GM18520 (cell line): ENCODE results near the gene MLLT1.
"Not testable (repeated sequence)": the region's sequence is repeated elsewhere in the genome, so short reads cannot be mapped to it uniquely, and the experiment has no call there.

Experiments
- ATAC-seq: cut with Tn5 transposase; IDR thresholded peaks from one replicate; pipeline ENCODE4 v1.9.1; 2021; ENCODE audit not compliant: unreplicated experiment

Gene MLLT1, protein sequence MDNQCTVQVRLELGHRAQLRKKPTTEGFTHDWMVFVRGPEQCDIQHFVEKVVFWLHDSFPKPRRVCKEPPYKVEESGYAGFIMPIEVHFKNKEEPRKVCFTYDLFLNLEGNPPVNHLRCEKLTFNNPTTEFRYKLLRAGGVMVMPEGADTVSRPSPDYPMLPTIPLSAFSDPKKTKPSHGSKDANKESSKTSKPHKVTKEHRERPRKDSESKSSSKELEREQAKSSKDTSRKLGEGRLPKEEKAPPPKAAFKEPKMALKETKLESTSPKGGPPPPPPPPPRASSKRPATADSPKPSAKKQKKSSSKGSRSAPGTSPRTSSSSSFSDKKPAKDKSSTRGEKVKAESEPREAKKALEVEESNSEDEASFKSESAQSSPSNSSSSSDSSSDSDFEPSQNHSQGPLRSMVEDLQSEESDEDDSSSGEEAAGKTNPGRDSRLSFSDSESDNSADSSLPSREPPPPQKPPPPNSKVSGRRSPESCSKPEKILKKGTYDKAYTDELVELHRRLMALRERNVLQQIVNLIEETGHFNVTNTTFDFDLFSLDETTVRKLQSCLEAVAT

DNA sequence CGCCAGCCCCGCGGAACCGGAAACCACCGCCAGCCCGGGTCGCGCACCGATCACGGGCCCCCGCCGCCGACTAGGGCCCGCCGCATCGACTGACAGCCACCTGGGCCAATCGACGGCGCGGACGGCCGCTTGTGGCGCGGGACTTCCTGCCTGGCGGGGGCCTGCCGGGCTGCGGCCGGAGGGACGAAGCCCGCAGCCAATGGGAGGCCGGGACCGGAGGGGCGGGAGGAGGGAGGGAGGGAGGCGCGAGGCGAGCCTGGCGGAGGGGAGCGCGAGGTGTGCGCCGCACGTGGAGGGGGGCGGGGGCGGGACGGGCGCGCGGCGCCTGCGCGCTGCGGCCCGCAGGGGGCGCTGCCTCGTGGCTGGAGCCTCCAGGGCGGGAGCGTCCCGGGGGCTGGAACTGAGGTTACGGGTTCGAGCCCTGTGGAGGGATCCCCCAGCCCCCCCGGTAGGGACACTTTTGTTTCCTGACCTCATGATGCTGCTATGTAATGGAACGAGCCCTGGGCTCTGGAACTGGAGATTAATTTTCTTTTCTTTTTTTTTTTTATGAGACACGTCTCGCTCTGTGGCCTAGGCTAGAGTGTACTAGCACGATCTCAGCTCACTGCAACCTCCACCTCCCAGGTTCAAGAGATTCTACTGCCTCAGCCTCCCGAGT, at the start of gene MLLT1:
TSS of gene MLLT1 (minus strand) at position 45 of the 661 bp plus-strand sequence. CDS start 191 bp downstream, outside the sequence.
- peak; percentile 86 for ATAC-seq

DNA sequence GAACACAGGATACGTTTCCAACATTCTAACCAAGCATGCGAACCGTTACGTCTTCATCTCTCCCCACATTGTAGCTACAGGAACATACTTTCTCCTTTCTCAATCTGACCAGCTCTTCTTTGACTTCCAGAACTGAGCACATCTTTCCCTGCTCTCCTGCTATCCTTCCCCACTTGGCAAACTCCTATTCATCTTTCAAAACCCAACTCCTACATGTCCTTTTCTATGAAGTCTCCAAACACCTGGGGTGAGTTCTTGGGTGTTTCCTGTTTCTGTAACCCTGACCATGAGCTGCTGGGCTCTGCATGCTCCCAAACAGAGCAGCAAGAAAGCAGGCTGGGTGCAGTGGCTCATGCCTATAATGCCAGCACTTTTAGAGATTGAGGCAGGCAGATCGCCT, 47.0 kb upstream of the MLLT1 start:
- no peak for ATAC-seq

DNA sequence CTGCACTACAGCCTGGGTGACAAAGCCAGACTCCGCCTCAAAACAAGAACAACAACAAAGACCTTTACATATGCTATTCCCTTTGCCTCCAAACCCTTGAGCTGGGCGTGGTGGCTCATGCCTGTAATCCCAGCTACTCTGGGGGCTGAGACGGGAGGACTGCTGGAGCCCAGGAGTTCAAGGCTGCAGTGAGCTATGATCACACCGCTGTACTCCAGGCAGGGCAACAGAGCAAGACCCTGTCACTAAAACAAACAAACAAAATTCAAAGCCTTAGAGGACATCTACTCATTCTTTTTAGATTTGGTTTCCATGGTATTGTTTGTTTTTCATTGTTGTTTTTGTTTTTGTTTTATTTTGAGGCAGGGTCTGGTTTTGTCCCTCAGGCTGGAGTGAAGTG, 45.8 kb upstream of the MLLT1 start:
- no peak for ATAC-seq

DNA sequence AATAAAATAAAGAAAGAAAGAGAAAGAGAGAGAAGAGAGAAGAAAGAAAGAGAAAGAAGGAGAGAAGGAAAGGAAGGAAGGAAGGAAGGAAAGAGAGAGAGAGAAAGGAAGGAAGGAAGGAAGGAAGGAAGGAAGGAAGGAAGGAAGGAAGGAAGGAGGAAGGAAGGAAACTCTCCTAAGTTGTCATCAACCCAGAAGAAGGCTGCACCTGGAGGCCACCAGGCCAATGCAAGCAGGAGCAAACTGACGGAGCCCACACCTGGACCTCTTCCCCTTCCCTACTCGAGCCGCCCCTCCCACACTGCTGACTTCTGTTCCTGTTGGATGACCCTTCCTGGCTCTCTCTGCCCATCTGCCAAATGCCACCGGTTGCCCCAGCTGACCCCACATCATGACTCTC, 45.0 kb upstream of the MLLT1 start:
- ATAC-seq: no peak

DNA sequence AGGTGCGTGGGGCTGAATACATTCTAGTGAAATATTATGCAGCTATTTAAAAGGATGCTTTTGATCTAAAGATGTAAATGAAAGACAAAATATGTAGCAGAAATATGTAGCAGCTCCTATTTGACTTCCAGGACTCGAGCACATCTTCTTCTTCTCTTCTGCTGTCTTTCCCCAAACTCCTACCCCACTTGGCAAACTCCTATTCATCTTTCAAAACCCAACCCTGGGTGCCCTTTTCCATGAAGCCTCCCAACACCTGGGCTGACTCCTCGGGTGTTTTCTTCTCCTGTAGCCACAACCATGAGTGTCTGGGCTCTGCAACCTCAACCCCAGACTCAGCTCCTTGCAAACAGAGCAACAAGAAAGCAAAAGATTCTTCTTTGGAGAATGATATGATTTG, 42.5 kb upstream of the MLLT1 start:
- ATAC-seq: no peak

DNA sequence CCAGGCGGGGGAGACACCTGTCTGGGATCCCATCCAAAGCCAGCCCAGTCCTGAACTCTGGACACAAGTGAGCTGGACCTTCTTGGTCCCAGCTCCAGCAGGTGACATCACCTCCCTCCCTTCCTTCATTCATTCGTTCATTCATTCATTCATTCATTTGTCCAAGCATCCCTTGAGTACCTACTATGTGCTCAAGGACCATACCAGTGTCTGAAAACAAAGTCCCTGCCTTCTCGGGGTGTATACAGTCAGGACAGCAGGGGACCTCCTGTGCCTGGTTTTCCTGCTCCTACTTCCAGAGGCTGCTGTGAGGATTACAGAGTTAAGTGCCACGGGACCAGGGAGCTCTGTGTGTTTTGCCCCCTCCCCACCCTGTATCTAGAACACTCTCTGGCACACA, 39.6 kb upstream of the MLLT1 start:
- no peak for ATAC-seq

DNA sequence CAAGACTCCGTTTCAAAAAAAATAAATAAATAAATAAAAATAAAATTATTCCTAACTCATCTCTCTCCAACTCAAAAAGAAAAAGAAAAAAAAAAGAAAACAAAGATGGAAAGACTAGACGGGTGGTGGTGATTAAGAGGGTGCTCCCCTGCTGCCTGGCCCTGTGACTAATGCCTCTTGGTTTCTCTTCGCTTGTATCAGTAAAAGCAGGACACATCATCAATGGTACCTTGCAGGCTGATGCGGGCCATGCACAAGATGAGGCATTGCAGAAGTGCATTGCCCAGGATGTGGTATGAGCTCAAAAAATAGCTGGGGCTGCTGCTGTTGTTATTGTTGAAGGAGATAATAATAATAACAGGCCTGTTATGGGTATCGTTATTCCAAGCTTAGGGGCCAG, 39.0 kb upstream of the MLLT1 start:
- no peak for ATAC-seq

DNA sequence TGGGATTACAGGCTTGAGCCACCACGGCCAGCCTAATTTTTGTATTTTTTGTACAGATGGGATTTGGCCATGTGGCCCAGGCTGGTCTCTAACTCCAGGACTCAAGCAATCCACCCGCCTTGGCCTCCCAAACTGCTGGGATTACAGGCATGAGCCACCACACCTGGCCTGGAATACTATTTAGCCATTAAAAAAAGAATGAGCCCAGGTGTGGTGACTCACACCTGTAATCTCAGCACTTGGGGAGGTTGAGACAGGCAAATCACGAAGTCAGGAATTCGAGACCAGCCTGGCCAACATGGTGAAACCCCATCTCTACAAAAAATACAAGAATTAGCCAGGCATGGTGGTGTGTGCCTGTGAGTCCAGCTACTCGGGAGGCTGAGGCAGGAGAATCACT, 35.9 kb upstream of the MLLT1 start:
- ATAC-seq: not testable (repeated sequence)

DNA sequence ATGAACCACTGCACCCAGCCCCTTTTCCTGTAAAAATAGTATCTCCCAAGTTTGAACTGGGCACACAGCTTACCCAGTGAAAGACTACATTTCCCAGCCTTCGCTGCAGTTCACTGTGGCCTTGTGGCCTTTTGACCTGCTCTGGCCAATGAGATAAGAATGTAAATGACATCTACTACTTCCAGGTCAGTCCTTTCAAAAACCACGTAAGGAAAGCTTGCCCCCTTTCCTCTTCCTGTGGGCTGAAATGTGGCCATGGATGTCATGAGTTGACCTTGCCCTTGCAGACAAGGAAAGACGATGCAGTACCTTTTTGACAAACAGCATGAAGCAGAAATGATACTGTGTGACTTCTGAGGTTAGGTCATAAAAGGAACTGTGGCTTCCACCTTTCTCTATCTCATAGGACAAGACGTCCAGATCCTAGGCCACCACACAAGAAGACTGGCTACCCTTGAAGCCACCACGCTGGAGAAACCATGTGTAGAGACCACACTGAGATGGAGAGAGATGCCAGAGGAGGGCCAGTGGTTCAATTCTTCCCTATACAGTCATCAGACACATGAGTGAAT, 33.7 kb upstream of the MLLT1 start:
- ATAC-seq: no peak

DNA sequence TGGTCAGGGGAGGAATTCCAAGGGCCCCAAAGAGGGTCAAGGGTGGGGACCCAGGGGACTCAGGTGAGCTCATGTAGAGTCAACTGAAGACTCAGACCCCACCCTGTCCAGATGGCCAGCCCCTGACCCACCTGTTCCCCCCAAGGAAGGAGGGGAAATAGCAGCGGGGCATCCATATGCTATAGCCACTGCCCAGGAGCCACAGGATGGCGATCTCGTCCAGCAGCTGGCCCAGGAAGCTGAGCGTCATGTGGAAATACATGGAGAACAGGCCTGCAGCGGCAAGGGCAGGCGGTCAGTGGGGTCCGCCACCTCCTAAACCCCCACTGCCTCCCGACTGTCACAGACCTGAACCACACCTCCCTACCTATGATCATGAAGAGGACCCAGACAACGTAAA, 32.2 kb upstream of the MLLT1 start:
- no peak for ATAC-seq

DNA sequence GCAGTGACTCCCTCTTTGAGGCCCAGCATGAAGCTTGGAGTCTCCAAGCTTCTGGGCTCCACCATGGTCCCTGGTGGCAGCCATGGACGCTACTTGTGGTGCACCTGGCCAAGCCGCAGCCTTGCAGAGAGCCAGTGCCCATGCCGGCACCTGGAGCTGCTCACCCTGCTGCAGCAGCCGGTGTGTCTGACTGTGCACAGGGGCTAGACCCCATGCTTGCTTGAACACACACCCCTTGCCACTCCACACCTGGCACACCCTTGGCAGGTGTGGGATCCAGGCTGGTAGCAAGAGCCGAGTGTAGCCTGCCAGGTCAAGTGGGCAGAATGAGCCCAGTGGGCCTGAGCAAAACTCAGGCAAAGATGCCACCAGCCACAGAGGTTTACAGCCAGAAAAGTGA, 18.6 kb upstream of the MLLT1 start:
- ATAC-seq: no peak

DNA sequence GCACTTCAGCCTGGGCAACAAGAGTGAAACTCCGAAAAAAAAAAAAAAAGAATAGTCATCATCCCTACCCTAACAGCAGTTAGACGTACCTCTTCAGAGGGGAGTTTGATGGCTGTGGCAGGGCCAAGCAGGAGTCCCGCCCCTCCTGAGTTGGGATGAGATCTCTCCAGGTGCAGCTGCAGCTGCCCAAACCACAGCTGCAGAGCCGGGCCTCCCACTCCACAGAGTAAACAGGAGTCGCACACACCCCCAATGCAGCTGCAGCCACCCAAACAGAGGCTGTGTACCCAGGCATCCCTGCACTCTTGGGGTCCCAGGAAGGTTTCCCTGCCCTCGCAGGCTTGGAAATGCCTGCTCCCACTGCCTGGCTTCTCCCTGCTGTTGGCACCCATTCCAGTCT, 17.4 kb upstream of the MLLT1 start:
- ATAC-seq: no peak

DNA sequence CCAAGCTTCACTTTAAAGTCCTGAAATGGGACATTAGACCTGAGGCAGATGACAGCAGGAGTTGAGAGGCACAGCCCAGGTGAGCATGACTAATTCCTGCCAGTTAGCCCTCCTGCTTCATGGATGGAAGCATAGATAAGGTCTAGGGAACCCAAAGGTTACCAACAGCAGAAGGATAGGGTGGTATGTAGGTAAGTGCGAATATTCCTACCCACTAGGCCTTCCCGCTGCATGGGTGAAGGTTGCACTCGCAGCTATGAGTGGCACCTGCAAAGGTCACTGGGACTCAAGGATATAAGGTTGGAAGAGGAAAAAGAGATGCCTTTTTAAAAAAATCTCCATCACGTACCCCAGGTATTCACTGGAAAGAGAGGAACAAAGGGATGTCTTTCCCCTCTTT, 12.2 kb upstream of the MLLT1 start:
- ATAC-seq: no peak

DNA sequence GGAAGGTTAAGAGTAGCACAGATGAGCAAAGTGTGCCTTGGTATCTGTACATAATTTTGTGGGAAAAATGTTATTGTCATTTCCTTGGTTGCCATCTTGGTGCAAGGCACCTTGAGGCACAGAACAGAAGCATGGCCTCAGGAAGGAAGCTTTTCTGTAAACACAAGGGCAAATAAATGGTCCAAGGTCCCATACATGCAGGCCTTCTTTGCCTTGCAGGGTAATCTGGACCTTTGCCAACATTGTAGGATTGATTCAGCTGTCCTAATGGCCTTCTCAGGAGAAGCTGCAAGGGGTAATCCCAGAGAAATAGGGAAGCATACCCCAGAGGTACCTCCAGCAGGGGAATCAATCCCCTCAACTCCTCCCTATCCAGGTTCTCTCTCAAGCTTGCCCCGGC, 9.0 kb upstream of the MLLT1 start:
- no peak for ATAC-seq

DNA sequence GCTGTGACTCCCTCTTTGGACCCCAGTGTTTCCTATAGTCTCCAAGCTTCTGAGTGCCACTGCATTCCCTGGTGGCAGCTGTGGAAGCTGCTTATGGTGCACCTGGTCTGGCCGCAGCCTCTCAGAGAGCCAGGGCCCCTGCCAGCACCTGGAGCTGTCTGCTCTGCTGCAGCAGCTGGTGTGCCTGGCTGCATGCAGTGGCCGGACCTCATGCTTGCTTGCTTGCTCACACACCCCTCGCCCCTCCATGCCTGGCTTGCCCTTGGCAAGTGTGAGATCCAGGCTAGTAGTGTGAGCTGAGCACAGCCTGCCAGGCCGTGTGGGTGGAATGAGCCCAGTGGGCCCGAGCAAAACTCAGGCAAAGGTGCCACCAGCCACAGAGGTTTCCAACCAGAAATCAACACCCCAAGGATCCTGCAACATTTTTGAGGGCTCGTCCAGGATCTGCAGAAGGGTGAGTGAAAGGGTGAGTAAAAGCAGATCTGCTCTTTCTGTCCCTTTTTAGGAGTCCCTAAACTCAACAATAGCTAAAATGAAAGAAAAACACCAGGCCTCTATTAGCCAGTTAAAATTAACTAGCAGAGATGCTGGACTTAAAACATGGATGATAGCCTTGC, 7.6 kb upstream of the MLLT1 start:
- no peak for ATAC-seq

DNA sequence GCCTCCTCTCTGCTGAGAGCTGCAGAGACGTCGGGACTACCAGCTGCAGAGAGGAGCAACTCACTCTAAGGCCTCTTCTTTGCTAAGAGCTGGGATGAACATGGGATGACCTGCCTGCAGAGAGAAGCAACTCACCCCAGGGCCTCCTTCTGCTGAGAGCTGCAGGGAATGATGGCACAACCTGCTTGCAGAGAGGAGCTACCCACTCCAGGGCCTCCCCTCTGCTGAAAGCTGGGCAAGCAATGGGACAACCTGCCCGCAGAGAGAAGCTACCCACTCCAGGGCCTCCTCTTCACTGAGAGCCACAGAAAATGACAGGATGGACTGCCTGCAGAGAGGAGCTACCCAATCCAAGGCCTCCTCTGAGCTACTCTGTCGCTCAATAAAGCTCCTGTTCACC, 6.9 kb upstream of the MLLT1 start:
- ATAC-seq: no peak

DNA sequence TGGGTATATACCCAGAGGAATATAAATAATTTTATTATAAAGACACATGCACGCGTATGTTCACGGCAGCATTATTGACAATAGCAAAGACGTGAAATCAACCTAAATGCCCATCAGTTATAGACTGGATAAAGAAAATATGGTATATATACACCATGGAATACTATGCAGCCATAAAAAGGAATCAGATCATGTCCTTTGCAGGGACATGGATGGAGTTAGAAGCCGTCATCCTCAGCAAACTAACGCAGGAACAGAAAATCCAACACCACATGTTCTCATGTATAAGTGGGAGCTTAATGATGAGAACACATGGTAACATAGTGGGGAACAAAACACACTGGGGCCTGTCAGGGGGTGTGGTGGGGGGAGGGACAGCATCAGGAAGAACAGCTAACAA, 2.6 kb upstream of the MLLT1 start:
- not testable (repeated sequence) for ATAC-seq

DNA sequence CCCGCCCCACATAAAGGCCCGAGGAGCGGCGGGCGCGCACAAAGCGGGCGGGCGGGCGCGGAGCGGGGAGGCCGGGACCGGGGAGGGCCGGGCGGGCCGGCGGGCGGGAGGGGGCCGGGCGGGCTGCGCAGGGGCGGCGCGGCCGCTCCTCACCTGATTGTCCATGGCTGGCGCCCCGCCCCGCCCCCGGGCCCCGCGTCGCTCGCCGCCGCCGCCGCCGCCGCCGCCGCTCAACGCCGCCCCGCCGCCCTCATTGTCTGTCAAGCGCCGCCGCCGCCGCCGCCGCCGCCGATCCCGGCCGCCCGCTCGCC, 200 bp downstream of the MLLT1 start:
- no peak for ATAC-seq

DNA sequence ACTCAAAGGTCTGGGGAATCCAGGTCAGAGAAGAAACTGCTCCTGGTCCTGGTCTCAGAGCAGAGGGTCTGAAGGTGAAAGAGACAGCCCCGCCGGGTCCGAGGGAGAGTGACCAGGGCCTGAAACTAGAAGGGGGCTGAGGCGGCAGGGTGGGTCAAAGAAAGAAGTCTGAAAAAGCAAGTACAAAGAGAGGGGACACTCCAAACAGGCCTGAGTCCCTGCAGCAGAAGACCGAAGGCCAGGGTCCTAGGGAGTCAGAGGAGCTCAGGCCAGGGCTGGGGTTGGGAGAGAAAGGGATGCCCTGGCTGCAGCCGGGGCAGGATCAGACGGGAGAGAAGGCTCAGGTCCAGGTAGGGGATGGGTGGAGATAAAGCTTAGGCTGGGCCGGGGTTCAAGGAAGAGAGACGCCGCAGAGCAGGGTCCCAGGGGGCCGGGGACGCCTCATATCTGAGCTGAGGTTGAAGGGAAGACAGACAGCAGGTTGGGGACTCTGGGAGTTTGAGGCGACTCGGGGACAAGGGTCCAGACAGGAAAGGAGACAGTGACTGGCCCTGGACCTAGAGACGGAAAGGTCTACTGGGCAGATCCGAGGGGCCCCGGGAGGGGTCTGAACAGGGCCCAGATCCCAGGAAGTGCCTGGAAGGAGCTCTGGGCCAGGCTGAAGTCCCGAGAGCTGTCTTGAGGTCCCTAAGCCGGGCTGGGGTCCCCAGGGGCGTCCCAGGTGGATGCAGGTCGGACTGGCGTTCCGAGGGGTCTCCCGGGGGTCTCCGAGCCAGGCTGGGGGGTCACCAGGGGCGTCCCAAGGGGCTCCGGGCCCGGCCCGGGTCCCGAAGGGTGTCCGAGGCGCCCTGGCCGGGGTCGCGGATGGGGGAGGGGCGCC, 795 bp downstream of the MLLT1 start:
- no peak for ATAC-seq

DNA sequence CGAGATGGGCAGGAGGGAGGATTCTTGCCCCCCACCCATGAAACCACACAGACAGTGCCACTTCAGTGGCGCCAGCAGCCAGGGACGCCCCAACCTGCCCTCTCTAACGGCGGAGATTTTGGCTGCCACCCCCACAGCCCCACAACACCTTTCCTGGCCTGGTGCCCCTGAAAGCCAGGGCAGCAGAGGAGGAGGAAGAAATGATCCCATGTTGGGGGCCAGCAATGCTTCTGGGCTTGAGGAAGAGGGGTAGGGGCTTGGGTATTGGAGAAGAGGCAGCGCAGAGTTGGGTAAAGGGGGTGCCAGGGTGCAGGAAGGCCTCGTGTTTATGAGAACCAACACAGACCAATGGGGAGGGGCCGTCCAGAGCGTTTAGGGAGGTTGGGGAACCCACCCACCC, 1.7 kb downstream of the MLLT1 start:
- no peak for ATAC-seq

DNA sequence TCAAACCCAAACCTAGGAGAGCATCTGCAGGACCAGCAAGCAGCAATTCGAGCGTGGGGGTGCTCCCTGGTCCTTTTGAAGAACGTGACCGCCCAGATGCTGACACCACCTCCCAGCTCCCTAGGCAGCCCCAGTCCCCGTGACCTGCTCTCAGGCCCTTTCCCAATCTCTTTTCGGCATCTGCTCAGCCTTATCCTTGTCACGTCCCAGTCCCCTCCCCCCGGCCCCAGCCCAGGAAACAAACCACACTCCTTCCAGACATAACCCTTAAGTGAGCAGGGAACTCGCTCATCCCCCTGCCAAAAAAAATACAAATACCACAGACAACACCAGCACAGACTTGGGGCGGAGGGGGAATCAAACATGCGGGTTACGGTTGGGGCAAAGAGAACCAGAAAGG, 3.3 kb downstream of the MLLT1 start:
- no peak for ATAC-seq
